SW480 (cell line): ENCODE data around the gene PDE4C.
"Not testable (repeated sequence)": the region's sequence is repeated elsewhere in the genome, so short reads cannot be mapped to it uniquely, and the experiment has no call there.

ENCODE experiments used
- DNase-seq: peaks from one replicate; pipeline ENCODE4 v3.0.0-alpha.2; 2016; ENCODE audit warnings: low spot score

Gene PDE4C

GRCh38 chr19:18223860-18224524 is 2.2 kb downstream of the PDE4C start:
- DNase-seq = peak; percentile 85

- no peak for DNase-seq
Measured at GRCh38 chr19:18221815-18222725, 4.2 kb downstream of the PDE4C start.

DNA sequence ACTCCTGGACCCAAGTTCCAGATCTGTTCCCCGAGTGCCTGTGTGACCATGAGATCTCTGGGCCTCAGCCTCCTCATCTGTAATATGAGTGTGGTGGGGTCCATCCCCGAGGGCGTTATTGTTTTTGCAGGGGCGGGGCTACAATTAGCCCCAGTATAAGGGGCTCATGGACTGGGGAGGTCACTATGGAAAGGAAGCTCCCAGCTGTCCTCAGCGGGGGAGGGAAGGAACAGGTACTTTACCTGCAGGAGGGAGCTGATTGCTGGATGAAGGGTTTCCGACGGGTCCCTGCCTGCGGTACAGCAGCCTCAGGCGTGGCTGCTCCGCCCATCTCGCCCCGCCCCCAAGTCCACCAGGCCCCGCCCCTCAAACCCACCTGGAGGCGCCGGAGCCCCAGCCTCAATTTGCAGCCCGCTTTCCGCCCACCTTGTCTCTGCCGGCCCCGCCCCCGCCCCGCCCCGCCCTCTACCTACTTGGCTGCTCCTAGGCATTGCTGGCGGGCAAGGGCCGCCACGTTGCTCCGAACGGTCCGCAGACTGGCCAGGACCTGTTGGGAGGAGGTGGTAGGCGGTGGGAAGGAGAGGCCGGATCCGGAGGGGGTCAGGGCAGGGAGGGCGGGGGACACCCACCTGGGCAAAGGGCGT is 5.5 kb downstream of the PDE4C start:
- peak; percentile 49 for DNase-seq

DNA sequence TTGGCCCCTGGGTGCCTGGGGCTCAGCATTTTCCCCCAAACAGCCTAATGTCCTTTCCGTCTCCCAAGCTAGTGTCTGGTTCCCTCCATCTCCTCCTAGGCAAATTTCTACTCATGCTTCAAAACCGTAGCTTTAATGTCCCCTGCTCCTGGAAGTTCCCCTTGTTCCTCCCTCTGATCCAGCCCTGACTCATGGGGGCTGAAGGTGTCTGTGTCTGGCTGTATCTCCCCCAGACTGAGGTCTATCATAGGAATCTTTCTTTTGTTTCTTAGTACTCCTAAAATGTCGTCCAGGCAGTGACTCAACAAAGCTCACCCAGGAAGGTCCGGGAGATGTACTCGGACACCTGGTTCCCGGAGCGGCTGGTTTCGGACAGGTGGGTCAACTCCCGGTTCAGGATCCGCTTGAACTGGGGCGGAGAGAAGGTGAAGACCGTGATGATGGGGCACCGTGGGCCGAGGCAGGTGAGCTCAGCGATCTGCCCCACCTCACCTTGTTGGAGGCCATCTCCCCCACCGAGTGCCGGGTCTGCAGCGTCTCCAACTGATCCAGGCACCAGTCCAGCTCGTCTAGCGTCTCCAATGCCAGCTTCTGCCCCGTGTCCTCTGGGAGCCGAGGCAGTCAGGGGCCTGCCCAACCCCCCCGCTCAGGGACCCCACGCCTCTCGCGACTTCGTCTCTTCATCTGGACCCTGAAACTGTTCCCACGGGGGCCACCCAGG is 6.2 kb downstream of the PDE4C start:
- DNase-seq = no peak

DNA sequence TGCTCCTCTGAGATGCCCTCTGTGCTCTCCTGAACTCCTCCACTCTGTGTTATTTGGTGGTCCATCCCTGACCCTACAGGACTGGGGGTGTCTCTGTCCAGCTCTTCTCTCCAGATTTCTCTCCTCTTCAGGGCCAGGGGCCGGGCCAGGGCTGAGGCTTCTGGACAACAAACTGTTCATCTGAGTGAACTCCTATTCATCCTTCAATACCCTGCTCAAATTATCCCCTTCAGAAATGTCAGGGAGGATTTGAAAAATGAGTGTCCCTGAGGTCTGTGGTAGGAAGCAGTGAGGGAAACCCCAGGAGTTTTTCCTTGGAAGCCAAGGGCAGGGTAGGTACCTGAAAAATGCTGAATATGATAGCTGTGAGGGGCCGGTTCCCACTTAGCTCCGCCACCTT is 7.6 kb downstream of the PDE4C start:
- no peak for DNase-seq

DNA sequence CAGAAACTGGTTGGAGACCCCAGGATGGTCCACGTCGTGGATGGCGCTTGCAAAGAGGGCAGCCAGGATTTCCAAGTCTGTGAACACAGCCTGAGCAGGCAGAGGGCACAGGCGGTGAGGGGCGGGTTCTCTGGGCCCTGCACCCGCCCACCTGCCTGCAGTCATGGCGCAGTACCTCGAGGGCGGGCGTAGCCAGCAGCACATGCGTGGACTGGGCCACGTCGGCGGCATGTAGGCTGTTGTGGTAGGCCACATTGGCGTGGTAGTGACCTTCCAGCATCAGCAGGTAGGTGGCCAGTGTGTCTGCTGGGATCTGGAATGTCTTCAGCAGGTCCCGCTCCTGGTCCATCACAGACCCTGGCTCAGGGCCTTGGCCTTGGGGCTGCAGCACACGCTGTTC is 8.1 kb downstream of the PDE4C start:
- no peak for DNase-seq

- DNase-seq = no peak
Measured at GRCh38 chr19:18216789-18217188, 9.4 kb downstream of the PDE4C start.

DNA sequence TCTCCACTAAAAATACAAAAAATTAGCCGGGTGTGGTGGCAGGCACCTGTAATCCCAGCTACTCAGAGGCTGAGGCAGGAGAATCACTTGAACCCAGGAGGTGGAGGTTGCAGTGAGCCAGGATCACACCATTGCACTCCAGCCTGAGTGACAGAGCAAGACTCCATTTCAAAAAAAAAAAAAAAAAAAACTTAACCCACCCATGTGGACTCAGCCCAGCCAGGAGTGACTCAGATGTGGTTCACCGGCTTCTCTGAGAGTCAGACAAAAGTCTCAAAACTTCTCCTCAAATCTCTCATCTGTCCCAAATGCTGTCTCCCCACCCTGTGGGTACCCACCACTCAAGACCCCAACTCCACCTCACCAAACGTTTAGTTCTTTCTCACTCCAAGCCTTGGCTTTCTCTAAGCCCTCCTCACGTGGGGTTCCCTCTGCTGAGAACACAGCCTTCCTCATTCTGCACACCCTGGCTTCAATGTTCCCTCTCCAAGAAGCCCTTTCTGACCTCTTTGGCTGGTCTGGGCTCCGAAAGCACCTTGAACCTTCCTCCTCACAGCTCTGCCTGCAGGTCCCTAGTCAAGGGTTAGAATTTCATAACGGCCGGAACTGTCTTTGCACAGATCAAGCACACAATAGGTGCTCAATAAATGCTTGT is 11.3 kb downstream of the PDE4C start:
- DNase-seq = no peak

DNA sequence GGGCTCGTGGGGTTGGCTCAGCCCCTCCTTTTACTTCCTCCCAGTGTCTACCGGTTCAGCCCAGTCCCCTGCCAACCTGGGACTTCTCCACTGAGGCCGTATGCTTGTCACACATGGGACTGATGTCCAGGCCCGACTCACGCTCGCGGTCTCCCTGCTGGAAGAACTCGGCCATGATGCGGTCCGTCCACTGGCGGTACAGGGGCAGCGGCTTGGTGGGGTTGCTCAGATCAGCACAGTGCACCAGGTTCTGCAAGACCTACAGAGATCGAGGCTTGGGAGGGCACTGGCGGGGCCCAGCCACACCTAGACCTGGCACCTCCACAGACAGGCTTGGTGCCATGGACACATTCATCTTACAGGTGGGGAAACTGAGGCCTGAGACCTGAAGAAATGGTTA is 14.6 kb downstream of the PDE4C start:
- DNase-seq = no peak

- not testable (repeated sequence) for DNase-seq
Measured at GRCh38 chr19:18209912-18210311, 16.3 kb downstream of the PDE4C start.

GRCh38 chr19:18208098-18208951 is 17.9 kb downstream of the PDE4C start:
- no peak for DNase-seq

DNA sequence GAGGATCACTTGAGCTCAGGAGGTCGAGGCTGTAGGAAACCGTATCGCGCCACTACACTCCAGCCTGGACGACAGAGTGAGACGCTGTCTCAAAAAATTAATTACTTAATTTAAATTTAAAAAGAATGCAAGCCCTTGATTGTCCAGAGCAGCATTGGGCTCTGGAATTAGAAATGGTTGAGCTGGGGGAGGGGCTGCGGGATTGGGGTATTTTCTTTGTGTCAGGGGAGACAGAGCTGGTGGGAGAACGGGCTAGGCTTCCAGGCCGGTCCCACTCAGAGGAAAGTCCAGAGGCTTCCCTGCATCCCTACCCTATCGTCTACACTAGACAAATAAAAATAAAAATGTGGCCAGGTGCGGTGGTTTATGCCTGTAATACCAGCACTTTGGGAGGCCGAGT is 20.2 kb downstream of the PDE4C start:
- DNase-seq = no peak

GRCh38 chr19:18205200-18205892 is 20.9 kb downstream of the PDE4C start:
- DNase-seq = no peak

DNA sequence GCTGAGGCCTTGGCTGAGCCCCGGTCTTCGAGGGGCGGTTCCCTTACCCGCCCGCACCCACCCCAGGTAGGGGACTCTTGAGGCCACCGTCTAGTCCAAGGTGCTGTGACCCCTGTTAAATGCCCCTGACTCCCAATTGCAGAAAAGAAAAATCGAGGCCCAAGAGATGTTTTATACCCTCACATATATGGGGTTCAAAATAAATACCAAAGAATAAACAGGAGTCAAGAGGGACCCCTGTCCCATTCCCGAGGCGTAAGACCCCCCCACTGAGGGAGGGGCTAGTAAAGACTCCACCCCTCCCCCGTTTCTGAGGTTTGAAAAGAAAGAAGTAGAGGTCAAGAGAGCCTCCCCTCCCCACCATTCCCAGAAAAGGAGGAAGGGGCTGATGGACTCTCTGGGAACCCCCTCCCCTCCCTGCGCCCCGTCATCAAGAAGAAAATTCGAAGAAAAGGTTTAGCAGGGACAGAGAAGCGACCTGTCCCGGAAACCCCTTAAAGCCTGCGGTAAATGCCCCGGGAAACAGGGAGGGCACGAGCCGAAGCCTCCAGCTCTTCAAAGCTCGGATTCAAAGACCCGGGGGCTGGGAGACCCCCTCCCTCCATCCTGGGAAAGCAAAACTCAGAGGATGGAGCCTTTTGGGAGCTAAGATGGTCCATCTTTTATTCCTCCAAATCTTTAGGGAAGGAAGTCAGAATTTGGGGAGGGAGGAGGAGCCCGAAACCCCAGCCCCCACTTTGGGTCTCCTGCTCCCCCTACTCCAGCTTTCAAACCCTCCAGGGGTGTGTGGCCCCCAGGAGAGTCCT is 21.6 kb downstream of the PDE4C start:
- no peak for DNase-seq

DNA sequence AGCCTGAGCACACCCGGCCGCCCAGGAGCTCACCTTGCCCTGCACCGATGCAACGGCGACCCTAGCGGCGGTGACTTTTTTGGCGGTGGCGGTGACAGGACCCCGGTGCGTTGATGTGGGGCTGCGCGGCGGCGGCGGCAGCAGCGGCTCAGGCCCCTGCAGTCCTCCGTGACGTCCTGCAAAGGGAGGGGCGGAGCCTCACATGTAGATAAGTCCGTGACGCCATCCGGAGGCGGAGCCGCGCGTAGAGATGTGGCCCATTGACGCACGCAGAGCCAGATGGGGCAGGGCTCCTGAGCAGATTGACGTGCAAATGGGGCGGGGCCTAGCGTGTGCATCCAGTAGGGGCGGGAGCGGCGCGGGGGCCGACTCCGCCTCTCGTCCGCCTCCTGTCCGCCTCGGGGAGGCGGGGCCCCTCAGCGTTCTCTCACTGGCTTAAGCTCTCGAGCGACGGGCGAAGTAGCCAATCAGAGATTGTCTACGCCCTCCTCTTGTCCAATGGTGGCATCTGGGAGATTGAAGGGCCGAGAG is 22.3 kb downstream of the PDE4C start, which contains the start of gene RAB3A:
TSS of gene RAB3A (minus strand) at position 180 of the 531 bp plus-strand sequence. CDS start 1,302 bp downstream, outside the sequence.
- DNase-seq = peak; percentile 100

DNA sequence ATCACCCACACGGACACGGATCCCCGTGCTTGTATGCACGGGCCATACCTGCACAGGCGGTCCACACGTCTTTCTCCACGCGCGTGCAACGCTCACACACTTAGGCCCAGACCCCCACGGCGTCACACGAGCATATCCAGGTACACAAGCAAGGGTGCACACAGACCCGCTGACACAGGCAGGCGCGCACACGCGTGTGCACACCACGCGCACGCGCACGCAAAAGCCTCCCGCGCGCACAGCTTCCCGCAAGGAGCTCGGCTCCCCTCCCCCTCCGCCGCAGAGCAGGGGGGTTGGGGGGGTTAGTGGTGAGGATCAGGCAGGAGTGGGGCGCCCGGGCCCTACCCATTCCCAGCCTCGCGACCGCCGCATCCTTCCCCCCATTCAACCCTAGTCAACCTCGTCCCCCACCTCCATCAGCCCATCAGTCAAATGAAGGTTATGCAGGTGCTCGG is 22.8 kb downstream of the PDE4C start:
- DNase-seq = no peak

DNA sequence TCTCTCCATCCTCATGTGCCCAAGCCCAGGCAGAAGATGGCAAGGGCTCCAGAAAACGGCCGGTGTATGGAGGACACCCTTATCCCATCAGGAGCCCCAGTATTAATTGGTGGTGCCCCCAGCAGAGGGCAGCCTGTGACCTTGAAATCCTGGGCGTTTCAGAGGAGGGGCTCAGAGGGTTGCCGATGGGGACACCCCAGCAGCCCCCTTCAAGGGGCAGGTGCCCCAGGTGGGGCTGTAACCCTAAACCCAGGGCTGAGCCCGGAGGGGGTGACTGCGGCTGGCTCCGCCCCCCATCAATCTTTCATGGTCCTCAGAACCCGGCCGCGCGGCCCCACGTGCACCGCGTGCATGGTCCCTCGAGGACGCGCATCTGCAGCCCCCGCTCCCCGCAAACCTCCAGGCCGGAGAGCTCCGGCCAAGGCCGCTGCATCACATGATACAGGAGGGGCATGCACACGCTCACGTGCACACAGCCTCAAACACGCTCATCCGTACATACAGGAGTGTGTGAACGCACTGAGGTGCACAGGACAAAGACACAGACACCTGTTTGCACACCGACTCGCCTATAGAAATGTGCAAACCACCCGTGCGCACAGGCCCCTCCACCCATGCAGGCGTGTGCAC is 23.3 kb downstream of the PDE4C start:
- no peak for DNase-seq

DNA sequence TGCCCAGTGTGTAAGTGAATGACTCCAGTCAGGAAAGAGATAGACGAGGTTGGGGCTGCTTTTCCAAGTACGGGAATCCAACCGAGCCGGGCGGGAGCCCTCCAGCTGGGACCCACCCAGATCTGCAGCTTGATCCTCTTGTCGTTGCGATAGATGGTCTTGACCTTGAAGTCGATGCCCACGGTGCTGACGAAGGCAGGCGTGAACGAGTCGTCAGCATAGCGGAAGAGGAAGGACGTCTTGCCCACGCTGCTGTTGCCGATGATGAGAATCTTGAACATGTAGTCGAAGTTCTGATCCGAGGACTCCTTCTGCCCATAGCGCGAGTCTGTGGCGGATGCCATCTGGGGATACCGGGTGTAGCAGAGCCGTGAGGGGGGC is 23.9 kb downstream of the PDE4C start:
- DNase-seq = no peak
